ENCODE results near the gene TBC1D16. TPM values are rescaled to one million over a fixed set of nuclear protein-coding genes. Genes with fewer than 3 reads are reported as not detected.

Gene TBC1D16
- total RNA-seq, 1 donor from 2014 or later, result 1.4 TPM

DNA sequence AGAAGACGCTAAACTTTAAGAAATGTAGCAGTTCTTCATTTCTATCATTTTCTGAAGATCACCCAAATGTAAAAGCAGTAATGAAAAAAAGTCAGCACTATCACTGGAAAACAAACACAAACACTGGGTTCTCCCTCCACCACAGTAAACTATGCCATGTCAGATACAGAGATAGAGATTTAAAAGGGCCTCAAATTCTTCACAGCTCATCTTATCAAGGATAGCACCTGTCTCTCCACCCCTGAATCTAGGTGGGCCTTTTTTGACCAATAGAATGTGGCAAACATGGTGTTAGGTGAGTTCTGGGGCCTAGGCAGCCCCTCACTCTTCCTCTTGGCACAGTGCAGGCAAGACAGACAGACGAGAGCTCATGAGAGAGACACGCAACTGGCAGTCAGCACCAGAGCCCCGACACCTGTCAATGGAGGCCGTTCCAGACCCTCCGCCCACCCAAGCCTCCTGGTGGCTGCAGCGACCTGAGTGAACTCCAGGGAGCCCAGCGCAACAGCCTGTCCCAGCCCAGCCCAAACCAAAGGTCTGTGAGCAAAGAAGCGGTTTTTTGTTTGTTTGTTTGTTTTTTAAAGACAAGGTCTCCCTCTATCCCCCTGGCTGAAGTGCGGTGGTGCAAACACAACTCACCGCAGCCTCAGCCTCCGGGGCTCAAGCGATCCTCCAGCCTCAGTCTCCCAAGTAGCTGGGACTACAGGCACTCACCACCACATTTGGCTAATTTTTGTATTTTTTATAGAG lies 79.8 kb downstream of the TBC1D16 start:
- Mint-ChIP-seq H3K27ac (no peak overlapping the region), H3K4me3 (ENCODE audit: low read depth) (no peak overlapping the region), H3K9me3 (no peaks in the 10 kb centered on the region), H3K36me3 (ENCODE audit: low read depth) (no peaks in the 10 kb centered on the region), H3K27me3 (ENCODE audit: low read depth) (peaks cover 3% of the 10 kb centered on the region), H3K4me1 (ENCODE audit: low read depth) (no peaks in the 10 kb centered on the region)
- intact Hi-C loops (cut with micrococcal nuclease), result no loop called here
- no peak for DNase-seq (ENCODE audit: low spot score)

DNA sequence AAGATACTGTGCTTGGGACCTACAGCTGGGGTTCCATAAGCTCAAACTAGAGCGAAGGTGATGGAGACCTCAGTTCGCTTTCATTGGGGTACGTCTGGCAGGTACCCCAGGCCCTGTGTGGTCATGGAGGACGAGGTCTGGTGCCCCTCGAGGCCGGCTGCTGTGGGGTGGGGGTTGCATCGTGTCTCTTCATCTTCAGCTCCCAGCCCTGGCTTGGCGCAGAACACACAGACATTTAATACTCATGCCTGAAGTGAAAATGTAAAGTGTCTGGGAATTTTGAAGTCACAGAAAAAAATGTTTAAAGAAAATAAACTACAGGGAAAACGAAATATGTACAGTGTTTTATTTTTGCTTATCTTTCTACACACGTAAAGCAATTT lies 80.5 kb downstream of the TBC1D16 start:
- H3K4me1 Mint-ChIP-seq (ENCODE audit: low read depth), result no peaks in the 10 kb centered on the region
- H3K4me3 Mint-ChIP-seq (ENCODE audit: low read depth), result no peak overlapping the region
- no peaks in the 10 kb centered on the region for H3K36me3 Mint-ChIP-seq (ENCODE audit: low read depth)
- DNase-seq (ENCODE audit: low spot score), result no peak
- H3K27ac Mint-ChIP-seq, result no peak overlapping the region
- H3K27me3 Mint-ChIP-seq (ENCODE audit: low read depth), result peaks cover 3% of the 10 kb centered on the region
- no peaks in the 10 kb centered on the region for H3K9me3 Mint-ChIP-seq
- intact Hi-C loops (cut with micrococcal nuclease), result no loop called here

DNA sequence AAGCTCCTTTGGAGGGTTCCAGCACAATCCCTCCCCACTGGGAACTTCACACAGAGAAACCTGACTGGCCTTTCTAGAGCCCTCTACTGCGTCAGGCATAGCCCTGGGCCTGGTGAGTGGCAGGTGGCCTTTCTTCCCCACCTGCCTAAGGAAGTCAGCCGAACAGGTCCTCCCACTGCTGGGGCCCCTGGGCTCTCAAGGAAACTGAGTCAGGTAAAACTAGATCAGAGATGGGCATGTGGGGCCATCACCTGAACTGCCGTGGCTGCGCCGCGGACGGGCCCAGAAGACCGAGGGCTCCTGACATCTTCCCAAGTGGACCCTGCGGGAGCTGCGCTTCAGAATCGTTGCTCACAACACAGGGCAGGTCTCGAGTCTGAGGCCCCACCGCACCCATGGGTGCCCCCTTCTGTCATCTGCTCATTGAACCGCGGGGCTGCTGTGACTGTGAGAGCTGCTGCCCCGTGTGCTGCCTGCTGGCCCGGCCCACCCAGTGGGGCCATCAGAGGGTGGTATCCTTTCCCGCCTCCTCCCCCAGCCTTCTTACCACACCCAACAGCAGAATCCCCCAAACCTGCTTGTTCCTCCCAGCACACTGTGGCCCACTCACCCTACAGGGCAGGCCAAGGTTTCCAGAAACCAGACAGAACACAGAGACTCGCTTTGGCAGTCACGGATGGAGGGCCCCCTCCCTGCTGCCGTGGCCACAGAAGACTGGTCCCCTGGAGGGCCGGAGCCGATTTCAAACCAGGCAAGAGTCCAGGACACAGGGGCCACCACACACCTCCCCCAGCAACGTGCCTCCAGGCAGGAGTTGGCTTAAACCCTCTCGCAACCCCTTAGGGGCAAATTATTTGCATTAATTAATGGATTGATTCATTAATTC lies 81.1 kb downstream of the TBC1D16 start:
- H3K4me3 Mint-ChIP-seq (ENCODE audit: low read depth), result no peak overlapping the region

DNA sequence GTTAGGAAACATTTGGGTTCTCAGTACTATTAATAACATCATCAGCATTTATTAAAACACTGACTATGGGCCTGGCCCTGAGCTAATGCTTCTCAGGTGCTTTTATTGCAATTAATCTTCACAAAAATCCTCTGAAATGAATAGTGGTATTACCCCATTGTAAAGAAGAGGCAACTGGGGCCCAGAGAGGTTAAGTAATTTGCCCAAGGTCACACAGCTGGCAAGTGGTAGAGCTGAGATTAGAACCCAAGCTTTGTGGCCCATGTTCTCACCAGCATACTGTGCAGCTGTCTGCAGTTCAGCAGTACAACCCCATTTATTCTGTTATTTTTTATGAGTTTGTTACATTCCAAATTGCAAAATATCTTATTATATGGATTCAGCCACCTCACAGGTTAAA lies 82.3 kb downstream of the TBC1D16 start:
- no peak overlapping the region for H3K27ac Mint-ChIP-seq
- DNase-seq (ENCODE audit: low spot score), result no peak
- H3K27me3 Mint-ChIP-seq (ENCODE audit: low read depth), result peaks cover 3% of the 10 kb centered on the region
- no peaks in the 10 kb centered on the region for H3K4me1 Mint-ChIP-seq (ENCODE audit: low read depth)
- intact Hi-C loops (cut with micrococcal nuclease), result no loop called here
- no peak overlapping the region for H3K4me3 Mint-ChIP-seq (ENCODE audit: low read depth)
- H3K9me3 Mint-ChIP-seq, result no peaks in the 10 kb centered on the region
- no peaks in the 10 kb centered on the region for H3K36me3 Mint-ChIP-seq (ENCODE audit: low read depth)

More for the DNA sequence above, 81.1 kb downstream of the TBC1D16 start:
- Mint-ChIP-seq H3K36me3 (ENCODE audit: low read depth) (no peaks in the 10 kb centered on the region), H3K27me3 (ENCODE audit: low read depth) (peaks cover 3% of the 10 kb centered on the region), H3K9me3 (no peaks in the 10 kb centered on the region), H3K27ac (no peak overlapping the region), H3K4me1 (ENCODE audit: low read depth) (no peaks in the 10 kb centered on the region)
- intact Hi-C loops (cut with micrococcal nuclease), result no loop called here
- DNase-seq (ENCODE audit: low spot score), result no peak

DNA sequence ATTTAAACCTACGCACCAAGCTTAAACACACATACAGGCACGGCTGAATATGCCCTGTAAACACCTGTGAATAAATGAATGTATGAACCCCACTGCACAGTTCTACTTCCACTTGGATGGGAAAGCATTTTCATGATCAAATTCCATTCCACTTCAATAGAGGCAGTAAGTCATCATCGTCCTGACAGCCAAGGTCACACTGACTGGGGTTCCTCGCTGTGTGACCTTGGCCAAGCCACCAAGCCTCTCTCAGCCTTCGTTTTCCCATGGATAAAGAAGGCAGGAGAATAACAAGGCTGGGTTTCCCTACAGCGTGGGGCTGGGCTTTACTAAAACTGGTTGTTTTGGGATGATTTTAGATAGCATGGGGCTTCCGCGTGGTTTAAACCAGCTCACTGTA lies 82.8 kb downstream of the TBC1D16 start:
- Mint-ChIP-seq H3K27ac (no peak overlapping the region), H3K9me3 (no peaks in the 10 kb centered on the region), H3K4me3 (ENCODE audit: low read depth) (no peak overlapping the region), H3K27me3 (ENCODE audit: low read depth) (peaks cover 2% of the 10 kb centered on the region), H3K36me3 (ENCODE audit: low read depth) (no peaks in the 10 kb centered on the region), H3K4me1 (ENCODE audit: low read depth) (no peaks in the 10 kb centered on the region)
- no peak for DNase-seq (ENCODE audit: low spot score)
- intact Hi-C loops (cut with micrococcal nuclease), result no loop called here

DNA sequence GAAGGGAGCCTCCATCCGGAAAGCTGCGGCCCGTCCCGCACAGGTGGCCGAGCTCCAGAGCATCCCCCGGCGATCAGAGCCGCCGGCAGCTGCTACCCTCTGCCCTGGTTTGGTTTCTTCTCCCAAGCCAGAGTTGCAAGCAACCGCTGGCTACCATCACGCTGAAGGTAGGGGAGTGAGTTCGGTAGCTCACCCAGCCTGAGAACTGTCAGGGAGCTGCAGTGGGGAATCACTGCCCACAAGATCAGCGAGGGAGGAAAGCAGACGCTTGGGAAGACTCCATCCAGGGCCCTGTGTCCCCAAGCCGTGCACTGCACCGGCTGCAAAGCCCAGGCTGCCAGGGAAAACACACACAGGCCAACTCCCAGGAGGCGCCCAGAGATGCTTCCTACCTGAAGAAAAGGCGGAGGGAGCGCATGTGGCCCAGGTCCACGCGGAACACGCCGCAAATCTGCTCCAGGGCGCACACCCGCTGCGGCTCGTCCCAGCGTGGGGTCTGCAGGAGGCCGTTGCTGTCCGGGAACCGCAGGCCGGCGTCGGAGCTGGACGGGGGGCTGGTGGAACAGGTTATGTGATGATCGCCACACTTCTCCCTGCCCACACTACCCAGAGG lies 83.3 kb downstream of the TBC1D16 start:
- H3K27me3 Mint-ChIP-seq (ENCODE audit: low read depth), result peaks cover 1% of the 10 kb centered on the region
- H3K4me3 Mint-ChIP-seq (ENCODE audit: low read depth), result no peak overlapping the region
- no peak overlapping the region for H3K27ac Mint-ChIP-seq
- DNase-seq (ENCODE audit: low spot score), result no peak
- no peaks in the 10 kb centered on the region for H3K36me3 Mint-ChIP-seq (ENCODE audit: low read depth)
- no peaks in the 10 kb centered on the region for H3K9me3 Mint-ChIP-seq
- intact Hi-C loops (cut with micrococcal nuclease), result no loop called here
- no peaks in the 10 kb centered on the region for H3K4me1 Mint-ChIP-seq (ENCODE audit: low read depth)

DNA sequence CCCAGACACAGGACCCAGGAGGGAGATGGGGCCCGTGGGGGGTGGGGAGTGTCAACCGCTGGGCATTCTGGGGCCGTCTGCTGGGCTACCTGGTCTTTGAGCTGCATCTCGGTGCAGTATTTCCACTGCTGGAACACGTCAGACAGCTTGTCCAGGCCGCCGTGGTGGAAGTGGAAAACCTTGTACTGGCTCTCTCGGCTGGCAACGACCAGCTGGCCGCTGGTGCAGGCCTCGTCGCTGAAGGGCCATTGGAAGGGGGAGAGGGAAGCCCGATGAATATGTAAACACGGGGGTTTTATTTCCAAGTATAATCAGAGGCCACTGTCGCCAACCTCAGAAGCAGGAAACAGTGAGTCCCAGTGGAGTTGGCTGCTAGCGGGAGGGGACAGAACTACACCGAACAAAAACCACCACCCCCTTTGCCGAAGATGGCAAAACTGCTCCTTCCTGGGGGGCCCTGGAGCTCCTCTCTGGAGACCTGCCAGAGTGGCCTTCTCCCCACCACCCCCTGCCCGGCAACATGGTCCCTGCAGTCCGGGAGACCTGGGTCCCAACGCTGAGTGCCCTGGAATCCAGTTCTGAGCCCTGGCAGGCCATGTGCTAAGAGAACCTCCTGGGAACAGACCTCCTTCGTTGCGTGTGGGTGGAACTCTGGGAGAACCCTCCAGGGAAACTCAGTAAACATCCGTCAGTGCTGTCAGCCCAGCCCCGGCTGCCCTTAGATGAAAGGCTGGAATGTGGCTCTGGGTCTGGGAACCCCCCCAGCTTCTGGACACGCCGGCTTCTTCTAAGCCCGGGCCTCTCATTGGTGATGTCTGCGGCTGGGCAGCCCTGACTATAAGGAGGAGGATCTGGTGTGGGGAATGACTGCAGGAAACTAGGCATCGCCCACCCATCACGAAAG lies 84.1 kb downstream of the TBC1D16 start:
- H3K27ac Mint-ChIP-seq, result no peak overlapping the region
- H3K4me3 Mint-ChIP-seq (ENCODE audit: low read depth), result no peak overlapping the region
- H3K36me3 Mint-ChIP-seq (ENCODE audit: low read depth), result no peaks in the 10 kb centered on the region
- H3K27me3 Mint-ChIP-seq (ENCODE audit: low read depth), result no peaks in the 10 kb centered on the region
- intact Hi-C loops (cut with micrococcal nuclease), result no loop called here
- no peaks in the 10 kb centered on the region for H3K9me3 Mint-ChIP-seq
- DNase-seq (ENCODE audit: low spot score), result no peak
- H3K4me1 Mint-ChIP-seq (ENCODE audit: low read depth), result no peaks in the 10 kb centered on the region

DNA sequence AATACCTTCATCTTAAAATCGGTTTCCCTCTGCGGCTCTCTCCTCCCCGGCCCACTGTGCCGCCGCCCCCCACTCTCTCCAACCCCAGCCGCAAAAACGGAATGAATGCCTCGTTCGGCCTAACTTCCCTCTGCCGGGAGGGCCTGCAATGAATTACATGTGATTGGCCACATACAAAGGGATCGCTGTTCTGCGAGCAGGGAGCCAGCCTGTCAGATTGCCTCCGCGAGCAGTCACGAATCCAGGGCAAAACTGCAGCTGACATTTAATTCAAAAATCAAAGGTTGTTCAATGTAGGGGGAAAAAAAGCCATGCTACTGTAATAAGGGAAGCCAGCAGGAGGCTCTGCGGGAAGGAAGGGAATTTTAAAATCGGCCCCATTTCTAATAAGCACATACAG lies 84.9 kb downstream of the TBC1D16 start:
- Mint-ChIP-seq H3K27me3 (ENCODE audit: low read depth) (no peaks in the 10 kb centered on the region), H3K9me3 (no peaks in the 10 kb centered on the region), H3K36me3 (ENCODE audit: low read depth) (no peaks in the 10 kb centered on the region), H3K4me1 (ENCODE audit: low read depth) (no peaks in the 10 kb centered on the region), H3K4me3 (ENCODE audit: low read depth) (no peak overlapping the region), H3K27ac (no peak overlapping the region)
- no peak for DNase-seq (ENCODE audit: low spot score)
- intact Hi-C loops (cut with micrococcal nuclease), result no loop called here

DNA sequence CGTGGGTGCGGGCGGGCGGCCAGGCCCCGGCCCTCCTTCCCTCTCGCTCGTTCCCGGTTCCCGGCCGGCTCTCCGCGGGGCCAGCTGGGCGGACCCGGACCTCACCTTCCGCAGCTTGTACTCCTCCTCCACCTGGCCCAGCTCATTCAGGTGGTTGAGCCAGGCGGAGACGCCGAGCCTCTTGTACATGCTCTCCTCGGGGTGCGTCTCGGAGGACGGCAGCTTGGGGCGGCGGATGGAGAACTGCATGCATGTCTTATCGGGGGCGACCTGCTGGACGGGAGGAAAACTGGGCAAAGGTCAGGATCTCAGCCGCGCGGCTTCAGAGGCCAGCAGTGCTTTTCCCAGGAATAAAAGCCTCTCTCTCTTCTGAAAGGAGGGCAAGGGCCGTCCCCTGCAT lies 85.4 kb downstream of the TBC1D16 start:
- intact Hi-C loops (cut with micrococcal nuclease), result no loop called here
- H3K9me3 Mint-ChIP-seq, result no peaks in the 10 kb centered on the region
- H3K4me3 Mint-ChIP-seq (ENCODE audit: low read depth), result no peak overlapping the region
- no peaks in the 10 kb centered on the region for H3K36me3 Mint-ChIP-seq (ENCODE audit: low read depth)
- no peak overlapping the region for H3K27ac Mint-ChIP-seq
- no peak for DNase-seq (ENCODE audit: low spot score)
- H3K4me1 Mint-ChIP-seq (ENCODE audit: low read depth), result no peaks in the 10 kb centered on the region
- no peaks in the 10 kb centered on the region for H3K27me3 Mint-ChIP-seq (ENCODE audit: low read depth)

DNA sequence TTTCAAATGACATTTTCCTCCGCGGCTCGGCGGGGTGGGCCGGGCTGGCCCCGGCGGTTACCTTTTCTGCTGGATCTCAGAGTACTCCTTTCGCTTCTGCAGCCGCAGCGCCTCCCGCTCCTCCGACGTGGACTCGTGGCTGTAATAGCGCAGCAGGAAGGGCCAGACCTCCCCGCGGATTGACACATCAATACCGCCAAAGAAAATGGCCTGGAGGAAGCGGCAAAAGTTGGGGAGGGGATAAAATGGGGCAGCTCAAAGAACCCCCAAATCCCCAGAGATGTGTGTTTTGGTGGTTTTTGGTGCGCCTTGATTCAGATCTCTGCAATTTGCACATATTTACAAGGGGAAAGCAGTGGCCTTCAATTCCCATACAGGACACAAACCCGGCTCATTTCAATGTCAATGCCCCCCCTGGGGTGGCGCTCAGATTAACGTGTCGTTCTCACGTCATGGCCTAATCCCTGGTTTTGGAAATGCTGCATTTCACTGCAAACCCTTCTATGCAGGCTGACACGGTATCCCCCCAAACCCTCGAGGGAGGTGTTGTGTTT lies 85.9 kb downstream of the TBC1D16 start:
- no peaks in the 10 kb centered on the region for H3K27me3 Mint-ChIP-seq (ENCODE audit: low read depth)
- H3K36me3 Mint-ChIP-seq (ENCODE audit: low read depth), result no peaks in the 10 kb centered on the region
- H3K9me3 Mint-ChIP-seq, result no peaks in the 10 kb centered on the region
- H3K4me1 Mint-ChIP-seq (ENCODE audit: low read depth), result no peaks in the 10 kb centered on the region
- intact Hi-C loops (cut with micrococcal nuclease), result no loop called here
- no peak overlapping the region for H3K4me3 Mint-ChIP-seq (ENCODE audit: low read depth)
- no peak for DNase-seq (ENCODE audit: low spot score)
- no peak overlapping the region for H3K27ac Mint-ChIP-seq

DNA sequence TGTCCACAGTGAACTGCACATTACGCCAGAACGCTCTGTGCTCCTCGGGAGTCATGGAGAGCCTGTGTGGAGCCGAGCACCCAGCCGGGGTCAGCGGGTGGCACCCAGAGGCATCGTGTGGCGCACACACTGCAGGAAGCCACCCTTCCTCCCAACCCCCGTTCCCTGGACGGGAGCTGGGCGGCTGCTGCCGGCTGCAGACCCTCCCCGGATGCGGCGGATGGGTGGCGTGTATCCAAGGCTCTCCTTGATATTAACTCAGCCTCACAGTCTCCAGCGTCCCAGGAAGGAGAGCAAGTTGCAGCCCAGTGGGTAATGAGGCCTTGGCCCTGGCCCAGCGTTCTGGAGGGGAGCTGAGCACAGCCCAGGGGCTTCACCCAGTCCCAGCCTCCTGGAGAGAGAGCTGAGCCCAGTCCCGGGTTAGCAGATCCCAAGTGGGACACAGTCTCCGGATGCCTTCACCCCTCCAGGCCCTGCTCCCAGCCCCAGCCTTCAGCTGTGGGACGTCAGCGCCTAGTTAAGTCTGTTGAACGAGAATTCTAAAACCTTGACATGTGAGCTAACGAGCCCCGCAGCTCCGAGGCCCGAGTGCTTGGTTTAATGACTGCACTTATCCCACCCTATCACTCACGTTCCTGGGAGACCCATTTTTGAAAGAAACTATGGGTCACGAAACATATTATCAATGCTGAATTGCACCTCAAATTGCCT lies 86.6 kb downstream of the TBC1D16 start:
- intact Hi-C loops (cut with micrococcal nuclease), result no loop called here
- Mint-ChIP-seq H3K4me1 (ENCODE audit: low read depth) (no peaks in the 10 kb centered on the region), H3K27me3 (ENCODE audit: low read depth) (no peaks in the 10 kb centered on the region), H3K27ac (no peak overlapping the region), H3K36me3 (ENCODE audit: low read depth) (no peaks in the 10 kb centered on the region), H3K9me3 (no peaks in the 10 kb centered on the region), H3K4me3 (ENCODE audit: low read depth) (no peak overlapping the region)
- DNase-seq (ENCODE audit: low spot score), result no peak

Measured in activated T-helper 2 cell treated with anti-CD3 and anti-CD28 coated beads, Interferon-gamma antibody, Interleukin-2, Interleukin-4, amounts not matched to agents 10 μg/mL and 5 μg/mL and 100 μg/mL, durations not matched to agents 14 hours and 24 hours and 36 hours (primary cell).